ENCODE results near the gene SYPL2.

- no peak for TF ChIP-seq CTCF (IDR thresholded peaks at IDR 0.05)
- no peak for TF ChIP-seq POLR2A (IDR thresholded peaks at IDR 0.05)
Measured at GRCh38 chr1:109488201-109488600, 21.9 kb downstream of the SYPL2 start.

Data from testis (tissue), 2 donors.